HG02840 (cell line): ENCODE data around the gene CD28.
"Not testable (repeated sequence)": the region's sequence is repeated elsewhere in the genome, so short reads cannot be mapped to it uniquely, and the experiment has no call there.

Source experiments
- ATAC-seq: cut with Tn5 transposase; IDR thresholded peaks from one replicate; pipeline ENCODE4 v1.9.1; 2021; ENCODE audit warnings: mild to moderate bottlenecking, moderate library complexity, moderate number of reproducible peaks; ENCODE audit not compliant: unreplicated experiment, low FRiP score

The CD28 gene

GRCh38 chr2:203780231-203780630 is 73.8 kb downstream of the CD28 start:
- no peak for ATAC-seq

- no peak for ATAC-seq
These were observed 74.7 kb downstream of the CD28 start for GRCh38 chr2:203781151-203781550.

- no peak for ATAC-seq
These were observed 76.0 kb downstream of the CD28 start for GRCh38 chr2:203782262-203782976.

GRCh38 chr2:203783496-203784203 is 77.2 kb downstream of the CD28 start:
- ATAC-seq: no peak

- not testable (repeated sequence) for ATAC-seq
These were observed 78.4 kb downstream of the CD28 start for GRCh38 chr2:203784710-203785270.

GRCh38 chr2:203785391-203786110 is 79.1 kb downstream of the CD28 start:
- ATAC-seq: not testable (repeated sequence)

GRCh38 chr2:203786549-203787351 is 80.3 kb downstream of the CD28 start:
- ATAC-seq: no peak

GRCh38 chr2:203787979-203788378 is 81.5 kb downstream of the CD28 start:
- ATAC-seq: no peak
